ENCODE results near the gene SPINT2.

- TF ChIP-seq ZFP3 (CRISPR knock-in tag; IDR thresholded peaks at IDR 0.05) (no peak), PATZ1 (CRISPR knock-in tag; IDR thresholded peaks at IDR 0.05; ENCODE audit: borderline replicate concordance) (no peak), POU6F1 (CRISPR knock-in tag; IDR thresholded peaks at IDR 0.05; ENCODE audit: borderline replicate concordance, low read depth) (no peak), CSRNP3 (CRISPR knock-in tag; IDR thresholded peaks at IDR 0.05) (no peak), ZFP30 (CRISPR knock-in tag; IDR thresholded peaks at IDR 0.05) (no peak), ESRRG (CRISPR knock-in tag; IDR thresholded peaks at IDR 0.05) (no peak), CREB5 (CRISPR knock-in tag; IDR thresholded peaks at IDR 0.05; ENCODE audit: low read depth) (no peak), PPARA (CRISPR knock-in tag; IDR thresholded peaks at IDR 0.05; ENCODE audit: borderline replicate concordance) (no peak), TOX (CRISPR knock-in tag; IDR thresholded peaks at IDR 0.05; ENCODE audit: borderline replicate concordance) (no peak)
These were observed 34.7 kb downstream of the SPINT2 start for GRCh38 chr19:38298821-38299680.

All from SK-N-SH treated with all-trans-retinoic acid at 6 μM for 48 hours (cell line).